HG03108 (cell line): ENCODE measurements around the gene TMED7.
A peak's percentile ranks its signal among the peaks of the same experiment; 100 is the strongest.

Source experiments
- ATAC-seq: cut with Tn5 transposase; IDR thresholded peaks from one replicate; pipeline ENCODE4 v1.9.1; 2021; ENCODE audit warnings: moderate library complexity; ENCODE audit not compliant: unreplicated experiment

The TMED7 gene

DNA sequence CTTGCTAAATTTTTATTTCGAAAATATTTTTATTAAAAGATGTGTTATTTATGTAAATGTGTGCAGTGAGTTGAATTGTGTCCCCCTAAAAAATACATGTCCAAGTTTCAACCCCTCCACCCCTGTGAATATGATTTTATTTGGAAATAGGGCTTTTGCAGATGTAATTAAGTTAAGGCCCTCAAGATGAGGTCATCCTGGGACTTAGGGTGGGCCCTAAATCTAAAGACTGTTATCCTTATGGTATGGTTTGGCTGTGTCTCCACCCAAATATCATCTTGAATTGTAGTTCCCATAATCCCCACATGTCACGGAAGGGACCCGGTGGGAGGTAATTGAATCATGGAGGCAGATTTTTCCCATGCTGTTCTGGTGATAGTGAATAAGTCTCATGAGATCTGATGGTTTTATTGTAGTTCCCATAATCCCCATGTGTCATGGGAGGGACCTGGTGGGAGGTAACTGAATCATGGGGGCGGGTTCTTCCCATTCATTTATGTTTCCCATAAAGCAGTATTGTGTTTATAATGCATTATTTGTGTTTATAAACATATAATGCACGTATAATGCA, 1.5 kb upstream of the TMED7 start:
- ATAC-seq, result no peak

DNA sequence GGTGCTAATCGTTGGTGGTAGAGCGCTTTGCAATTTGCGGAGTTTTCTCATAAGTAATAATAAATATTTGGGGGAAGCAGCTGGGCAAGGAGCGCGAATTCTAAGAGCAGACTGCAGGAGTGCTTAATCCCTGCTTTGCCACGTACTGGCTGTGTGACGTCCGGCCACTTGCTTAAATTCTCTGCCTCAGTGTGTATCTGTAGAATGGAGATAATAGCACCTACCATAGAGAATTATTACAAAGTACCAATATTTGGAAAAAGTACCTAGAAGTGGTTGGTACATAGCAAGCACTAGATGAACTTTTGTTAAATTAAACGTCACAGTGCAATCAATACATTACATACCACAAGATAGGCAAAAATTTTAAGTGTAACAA, 598 bp upstream of the TMED7 start:
- ATAC-seq, result peak; percentile 25

DNA sequence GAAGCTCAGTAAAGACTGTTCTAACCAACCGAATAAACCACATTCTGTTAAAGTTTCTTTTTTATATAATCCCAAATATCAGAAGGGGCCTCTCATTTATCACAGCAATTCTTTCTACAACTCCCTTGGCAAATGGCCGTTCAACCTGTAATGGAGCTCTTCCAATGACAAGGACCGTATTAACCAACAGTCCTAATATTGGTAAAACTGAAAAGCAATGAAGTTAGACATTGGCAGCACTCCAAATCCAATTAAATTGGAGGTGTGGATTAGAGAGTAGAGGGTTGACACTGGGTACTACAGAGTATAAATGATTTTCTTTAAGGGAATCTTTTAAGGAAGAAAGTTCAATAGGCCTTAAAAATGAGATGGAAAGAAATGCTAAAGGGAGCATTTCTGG, 842 bp downstream of the TMED7 start:
- no peak for ATAC-seq

DNA sequence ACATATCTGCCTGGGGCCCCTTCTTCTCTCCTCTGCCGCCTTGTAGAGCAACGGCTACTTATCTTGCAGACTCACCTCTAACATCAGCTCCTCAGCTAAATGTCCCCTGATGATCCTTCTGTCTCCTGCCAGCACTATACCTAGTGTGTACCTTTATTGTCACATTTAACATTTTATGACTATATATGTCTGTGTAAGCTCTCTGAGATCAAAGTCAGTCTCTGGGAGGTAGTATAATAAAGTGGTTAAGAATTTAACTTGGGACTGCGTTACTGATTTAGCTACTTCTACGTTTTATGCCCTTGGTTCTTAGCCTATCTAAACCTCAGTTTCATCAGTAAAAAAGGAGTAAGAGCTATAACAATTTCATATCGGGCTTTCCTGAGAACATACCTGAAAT, 2.2 kb downstream of the TMED7 start:
- ATAC-seq, result no peak

DNA sequence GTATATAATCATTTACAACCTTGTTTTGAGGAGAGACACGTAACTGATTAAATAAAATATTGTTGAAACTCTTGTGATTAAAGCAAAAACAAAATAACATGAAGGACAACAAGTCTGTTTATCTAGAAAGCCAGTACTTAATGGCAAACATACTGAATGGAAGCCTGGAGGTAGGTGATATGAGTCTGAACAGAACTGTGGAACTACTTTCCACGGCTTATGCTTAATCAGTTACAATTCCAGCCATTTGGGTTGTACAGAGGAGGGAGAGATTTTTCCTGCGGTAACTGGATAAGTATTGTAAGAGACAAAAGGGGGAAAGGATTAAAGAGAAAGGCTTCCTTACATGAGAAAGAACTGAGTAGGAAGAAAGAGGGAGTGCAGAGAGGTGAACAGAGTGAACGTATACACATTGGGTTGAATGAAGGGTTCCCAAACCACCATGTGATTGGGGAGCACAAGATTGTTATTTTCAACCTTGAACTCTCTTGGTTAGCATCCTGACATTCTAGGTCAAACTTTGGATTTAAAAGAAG, 4.4 kb downstream of the TMED7 start:
- no peak for ATAC-seq

DNA sequence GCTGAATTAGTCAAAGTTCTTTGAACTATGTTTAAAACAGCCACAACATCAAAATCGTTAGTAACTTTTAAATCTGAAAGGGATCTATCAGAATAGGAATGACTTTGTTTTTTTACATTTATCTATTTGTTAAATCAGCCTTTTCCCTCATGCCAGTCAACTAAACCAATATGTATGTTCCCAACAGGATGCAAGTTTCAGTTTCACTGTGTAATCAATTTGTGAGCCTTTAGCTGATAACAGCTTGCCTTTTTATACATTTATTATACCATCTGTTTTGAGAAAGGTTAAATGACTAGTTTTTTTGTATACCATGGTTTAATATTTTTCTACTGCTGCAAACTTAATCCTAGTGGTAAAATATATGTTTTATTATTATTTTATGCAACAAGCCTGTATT, 8.9 kb downstream of the TMED7 start:
- no peak for ATAC-seq

DNA sequence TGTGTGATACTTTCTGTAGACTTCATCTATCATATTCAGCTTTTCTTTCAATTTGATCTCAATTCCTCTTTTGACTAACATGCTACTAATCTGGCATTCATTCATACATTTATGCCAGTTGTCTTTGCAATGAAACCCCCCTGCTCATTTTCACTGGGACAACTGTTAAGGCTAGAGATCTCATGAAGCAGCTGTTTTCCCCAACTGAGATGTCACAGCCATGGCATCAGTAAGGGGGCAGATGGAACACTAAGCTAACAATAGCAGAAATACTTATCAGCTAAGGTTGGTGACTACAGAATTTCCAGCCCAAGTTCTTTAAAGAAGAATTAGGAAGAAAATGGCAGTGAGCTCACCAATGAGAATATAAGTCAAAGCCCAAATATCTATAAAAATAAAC, 9.4 kb downstream of the TMED7 start:
- no peak for ATAC-seq

DNA sequence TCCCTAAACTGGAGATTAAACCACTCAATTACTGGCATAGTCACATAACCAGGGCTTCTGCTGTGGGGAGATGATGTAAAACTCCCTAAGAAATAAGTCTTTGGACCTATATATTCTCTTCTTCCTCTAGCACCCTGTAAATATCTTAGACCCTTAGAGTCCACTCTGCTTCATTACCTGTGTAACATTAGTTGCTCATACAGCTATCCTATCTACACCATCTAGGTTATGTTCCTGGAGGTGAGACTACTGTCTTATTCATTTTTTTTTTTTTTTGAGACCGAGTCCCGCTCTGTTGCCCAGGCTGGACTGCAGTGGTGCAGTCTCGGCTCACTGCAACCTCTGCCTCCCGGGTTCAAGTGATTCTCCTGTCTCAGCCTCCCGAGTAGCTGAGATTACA, 14.0 kb downstream of the TMED7 start:
- no peak for ATAC-seq

DNA sequence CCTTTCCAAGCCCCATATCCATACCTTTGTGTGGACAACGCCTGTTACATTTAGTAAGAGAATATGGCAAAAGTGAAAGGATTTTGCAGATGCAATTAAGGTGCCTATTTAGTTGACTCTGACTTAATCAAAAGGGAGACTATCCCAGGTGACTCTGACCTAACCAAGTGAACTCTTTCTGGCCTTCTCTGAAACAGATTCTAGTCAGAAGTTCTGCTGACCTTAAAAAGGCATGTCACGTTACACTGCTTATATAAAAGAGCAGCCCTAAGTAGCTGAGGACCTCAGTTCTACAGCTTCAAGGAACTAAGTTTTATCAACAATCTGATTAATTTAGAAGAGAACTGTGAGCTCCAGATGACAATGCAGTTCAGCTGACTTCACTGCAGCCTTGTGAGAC, 17.9 kb downstream of the TMED7 start:
- no peak for ATAC-seq

DNA sequence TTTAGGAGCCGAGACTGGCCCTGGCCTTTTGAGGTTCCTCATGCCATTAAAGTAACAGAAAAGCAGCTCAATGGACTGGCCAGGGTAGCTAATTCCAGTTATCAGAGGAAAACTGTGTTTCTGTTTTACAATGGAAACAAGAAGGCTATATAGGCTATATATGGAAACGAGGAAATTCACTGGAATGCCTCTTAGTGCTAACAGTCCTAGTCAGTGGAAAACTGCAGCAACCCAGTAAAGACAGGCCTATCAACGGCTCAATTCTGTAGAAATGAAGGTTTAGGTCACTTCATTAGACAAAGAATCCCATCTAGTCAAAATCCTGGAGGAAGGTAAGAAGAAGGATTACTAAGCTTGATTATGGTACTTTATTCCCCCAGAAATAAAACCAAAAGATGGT, 20.4 kb downstream of the TMED7 start:
- no peak for ATAC-seq

DNA sequence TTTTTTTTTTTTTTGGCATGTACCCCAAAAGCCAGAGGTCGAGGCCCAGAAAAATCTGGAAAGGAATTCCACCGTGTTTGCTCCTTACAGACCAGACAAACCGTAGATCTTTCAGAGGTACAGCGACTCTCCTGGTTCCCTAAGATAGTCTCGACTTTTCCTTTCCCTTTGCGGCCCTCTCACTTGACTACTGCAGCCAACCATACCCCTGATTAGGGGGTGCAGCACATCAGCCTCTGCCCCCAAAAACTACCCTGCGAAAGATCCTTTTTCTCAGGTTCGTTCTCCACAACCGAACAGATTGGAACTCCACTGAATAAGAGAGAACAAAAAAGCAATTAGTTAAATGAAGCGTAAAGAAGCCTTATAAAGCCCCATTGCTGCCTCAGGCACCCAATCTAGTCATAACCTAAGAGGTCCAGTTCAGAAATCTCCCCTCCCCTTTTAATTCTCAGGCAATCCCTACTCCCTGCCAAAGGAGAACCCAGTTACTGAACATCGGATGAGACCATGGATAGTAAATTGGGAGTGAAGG, 23.2 kb downstream of the TMED7 start:
- no peak for ATAC-seq

DNA sequence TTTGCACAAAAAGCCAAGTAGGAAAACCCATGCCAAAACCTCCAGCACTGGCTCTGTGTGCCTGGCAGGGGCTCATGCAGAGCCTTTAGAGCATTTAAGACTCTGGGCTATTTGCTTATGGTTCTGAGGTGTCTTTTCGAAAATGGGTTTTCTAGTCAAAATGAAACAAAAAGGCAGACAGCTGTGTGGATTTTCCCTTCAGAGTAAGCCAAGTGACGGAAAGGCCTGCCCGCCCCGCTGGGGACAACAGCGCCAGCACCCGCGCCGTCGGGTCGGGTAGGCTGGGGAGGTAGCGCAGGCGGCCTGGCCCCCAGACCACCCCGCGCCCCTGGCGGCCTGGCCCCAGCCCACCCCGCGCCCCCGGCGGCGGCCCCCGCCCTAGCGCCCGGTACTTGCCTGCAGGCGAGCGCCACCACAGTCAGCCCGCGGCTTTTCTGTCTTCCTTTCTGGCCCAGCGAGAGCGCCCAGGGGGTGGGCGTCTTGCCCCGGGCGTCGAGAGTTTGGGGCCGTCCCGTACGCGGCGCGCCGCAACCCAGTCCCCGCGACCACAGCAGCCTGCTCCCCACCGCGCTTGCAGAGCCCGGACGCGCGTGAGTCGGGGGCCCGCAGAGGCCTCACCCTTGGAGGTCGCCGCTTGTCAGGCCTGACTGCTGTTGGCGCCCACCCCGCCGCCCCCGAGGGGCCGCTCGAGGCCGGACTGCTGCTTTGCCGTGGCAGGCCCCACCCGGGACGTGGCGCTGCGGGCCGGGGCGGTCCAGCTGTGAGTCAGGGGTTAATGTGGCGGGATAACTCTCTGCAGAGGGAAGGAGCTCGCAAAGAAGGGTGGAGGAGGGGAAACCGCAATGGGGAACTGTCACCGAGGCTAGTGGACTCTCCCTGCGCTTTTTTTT, 23.9 kb downstream of the TMED7 start, which contains the start of gene TICAM2:
Gene TICAM2, minus strand, starts transcription at position 779 of the 890 bp plus-strand sequence. CDS start 21,223 bp downstream, outside the sequence.
- peak; percentile 63 for ATAC-seq

DNA sequence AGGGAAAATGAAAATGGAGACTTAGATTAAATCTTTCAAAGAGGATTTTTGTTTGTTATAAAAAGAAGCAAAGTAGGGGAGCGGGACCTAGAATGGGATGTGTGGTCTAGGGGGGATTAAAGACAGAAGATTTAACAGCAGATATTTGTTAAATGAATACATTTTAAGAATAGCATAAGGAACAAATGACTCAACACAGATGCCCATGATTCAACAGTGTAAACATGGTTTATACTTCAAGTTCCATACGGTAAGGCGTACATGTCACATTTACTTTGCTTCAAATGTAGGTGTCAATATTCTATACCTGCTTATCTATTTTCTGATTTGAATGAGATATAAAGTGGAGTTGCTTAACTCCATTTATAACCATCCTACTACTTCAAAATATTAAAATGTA, 25.1 kb downstream of the TMED7 start:
- ATAC-seq, result no peak

DNA sequence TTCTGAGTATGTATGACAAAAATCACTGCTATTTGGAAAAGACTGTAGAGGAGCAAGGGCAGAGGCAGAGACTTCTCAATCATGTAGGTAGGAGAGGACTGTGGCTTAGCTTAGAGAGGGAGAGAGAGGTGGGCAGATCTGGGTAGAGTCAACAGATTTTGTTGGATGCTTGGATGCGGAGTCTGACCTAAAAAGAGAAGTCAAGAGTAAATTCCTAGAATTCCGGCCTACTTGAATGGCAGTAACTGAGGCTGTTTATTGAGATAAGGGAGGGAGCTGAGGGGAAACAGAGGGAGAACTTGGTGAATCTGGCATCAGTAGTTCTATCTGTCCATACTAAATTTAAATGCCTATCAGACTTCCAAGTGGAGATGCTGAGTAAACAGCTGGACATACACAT, 25.9 kb downstream of the TMED7 start:
- ATAC-seq, result no peak

DNA sequence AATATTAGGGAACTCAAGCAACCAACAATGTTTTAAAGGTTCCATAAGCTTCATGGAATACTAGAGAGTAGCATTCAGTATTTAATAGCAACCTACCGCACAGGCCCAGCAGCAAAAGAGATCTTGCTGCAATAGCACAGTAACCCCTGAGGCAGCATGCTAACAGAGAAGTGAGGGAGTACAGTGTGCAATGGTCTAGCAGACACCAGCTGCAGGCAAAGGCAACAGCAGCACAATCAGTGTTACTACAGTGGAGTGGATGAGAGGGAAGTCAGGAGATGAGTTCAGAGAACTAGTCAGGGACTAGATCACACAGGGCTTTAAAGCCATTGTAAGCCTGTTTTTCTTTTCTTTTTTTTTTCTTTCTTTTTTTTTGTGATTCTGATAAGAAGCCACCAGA, 26.3 kb downstream of the TMED7 start:
- peak; percentile 42 for ATAC-seq

DNA sequence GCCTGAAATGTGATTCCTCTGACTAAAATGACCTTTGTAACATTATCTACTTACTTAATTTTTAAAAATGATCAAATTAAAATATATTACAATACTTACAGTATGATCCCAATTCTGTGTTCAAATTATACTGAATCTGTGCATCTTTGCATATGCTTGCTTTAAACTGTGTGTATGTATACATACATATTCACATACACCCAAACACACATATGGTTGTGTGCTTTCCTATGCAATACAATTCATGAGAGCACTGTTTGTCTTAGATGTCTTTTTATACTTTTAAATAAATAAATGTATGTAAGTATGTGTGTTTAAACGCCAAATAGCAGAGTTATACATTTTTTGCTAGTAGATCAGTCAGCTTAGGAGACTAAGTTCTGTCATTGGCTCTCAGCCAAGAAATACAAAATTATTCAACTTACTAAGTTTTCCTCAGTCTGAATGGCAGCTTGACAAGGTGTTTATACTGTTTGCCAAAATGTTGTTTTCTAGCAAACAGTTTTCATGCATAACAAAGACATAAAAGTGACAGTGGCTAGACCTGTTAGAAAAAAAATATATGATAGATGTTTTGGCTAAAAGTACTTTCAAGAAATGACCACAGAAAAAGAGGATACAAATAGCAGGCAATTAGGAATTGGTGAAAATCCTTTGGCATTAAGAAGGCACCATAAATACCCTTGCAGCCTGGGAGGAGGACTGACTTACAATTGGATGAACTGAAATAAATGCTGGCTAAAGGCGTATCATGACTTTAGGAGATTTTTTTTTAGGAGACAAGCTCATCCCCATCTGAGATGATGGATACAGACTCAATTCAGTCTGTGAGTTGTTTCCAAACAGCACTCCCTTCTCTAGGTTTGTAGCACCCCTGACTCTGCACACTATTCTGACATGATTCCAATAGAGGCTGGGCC, 31.4 kb downstream of the TMED7 start:
- no peak for ATAC-seq

DNA sequence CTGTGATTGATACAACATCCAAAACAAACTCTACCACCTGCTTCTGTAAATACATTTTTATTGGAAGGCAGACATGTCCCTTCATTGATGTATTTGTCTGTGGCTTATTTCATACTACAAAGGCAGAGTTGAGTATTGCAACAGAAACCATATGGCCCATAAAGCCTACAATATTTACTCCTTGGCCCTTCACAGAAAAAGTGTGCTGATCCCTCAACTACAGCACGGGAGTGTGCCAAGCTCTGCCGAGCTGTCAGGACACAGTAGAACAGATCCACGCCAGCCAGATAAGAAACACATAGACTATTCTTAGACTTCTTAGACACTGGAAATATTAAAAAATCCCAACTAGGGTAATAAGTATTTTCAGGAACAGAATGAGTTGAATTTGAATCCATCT, 36.8 kb downstream of the TMED7 start:
- ATAC-seq, result no peak

DNA sequence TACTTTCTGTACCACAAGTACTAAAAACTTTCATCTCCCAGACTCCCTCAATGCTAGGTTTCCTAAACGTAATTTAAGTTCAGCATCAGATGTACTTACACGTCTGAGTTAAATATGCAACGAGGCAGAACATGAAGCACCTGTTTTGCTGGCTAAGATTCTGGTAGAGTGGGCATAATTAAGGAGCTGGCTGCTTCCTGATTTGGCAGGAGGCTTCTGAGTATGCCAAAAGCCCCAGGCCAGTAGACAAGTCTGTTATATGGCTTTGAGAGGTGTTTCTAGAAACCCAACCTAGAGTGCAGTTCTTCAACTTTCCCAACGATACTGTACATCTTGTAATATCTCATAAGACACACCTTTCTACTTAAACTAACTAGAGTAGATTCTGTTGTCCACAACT, 37.2 kb downstream of the TMED7 start:
- no peak for ATAC-seq

DNA sequence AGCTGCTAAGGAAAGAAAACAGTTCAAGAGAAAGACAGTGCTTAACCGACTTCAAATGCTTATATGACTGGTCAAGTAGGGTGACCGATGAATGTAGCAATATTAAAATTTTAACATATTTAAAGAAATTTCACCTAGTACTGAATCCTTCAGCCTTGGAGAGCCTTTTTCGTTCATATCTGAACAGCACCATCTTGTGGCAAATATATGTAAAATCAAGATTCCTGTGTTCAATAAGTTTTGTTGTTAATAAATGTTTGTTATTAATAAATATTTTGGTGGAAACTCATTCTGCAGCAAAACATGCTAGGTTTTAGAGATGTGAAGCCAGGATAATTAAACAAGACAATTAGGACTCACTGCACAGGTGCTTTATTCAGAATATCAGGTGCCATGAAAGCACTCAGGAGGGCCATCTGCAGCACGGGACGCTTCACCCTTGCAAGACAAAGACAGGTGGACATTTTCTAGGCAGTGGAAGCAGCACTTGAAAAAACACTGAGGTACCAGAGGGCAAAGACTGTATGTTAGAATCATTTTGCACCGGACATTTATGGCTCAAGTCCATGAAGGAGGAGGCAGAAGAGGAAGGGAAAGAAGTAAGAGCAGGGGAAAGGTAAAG, 39.2 kb downstream of the TMED7 start:
- ATAC-seq, result no peak

DNA sequence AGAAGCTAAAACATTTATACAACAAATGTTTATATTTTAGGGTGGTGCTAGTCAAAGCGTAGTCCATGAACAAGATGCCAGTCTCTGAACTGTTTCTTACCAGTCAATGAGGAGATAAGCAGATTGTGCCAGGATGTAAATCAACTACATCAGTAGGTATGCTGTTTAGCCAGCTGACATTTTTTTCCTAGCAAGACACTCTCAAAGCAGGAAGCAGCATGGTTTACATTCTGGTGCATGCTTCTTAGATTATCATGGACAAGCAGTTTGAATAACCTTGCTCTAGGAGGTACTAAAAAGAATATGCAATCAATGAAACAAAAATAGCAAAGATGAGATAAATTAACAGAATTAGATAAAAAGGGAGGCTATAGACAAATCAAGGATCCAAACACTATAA, 40.6 kb downstream of the TMED7 start:
- ATAC-seq, result no peak

DNA sequence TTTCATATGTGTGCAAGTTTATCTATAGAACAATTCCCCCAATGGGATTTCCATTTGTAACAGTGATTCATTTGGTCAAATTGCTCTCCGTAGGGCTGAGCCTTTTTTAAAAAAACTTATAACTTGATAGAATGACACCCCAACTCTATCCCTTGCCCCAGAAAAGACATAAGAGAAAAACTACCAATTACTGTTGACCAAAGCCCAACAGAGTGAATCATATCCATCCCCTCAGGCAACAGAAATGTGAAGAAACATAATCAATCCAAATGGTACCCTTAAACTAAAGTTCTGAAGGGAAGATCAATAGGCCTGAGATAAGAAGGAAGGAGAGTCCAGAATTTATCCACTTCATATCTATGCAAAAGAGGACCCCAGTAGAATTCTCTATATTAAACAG, 41.3 kb downstream of the TMED7 start:
- ATAC-seq, result no peak
